Neural progenitor cell (in vitro differentiated cells): ENCODE measurements around the gene PHRF1. TPM values are rescaled to one million over a fixed set of nuclear protein-coding genes. Genes with fewer than 3 reads are reported as not detected.

ENCODE experiments used
- DNase-seq: peaks from one replicate; pipeline ENCODE4 v3.0.0-alpha.2; 2016; ENCODE audit warnings: low spot score
- H2AFZ ChIP-seq: fragments of 200-600 bp; sonication (generic); replicated peaks from 2 replicates; pipeline ENCODE4 v1.6.1; 2016; ENCODE audit warnings: antibody characterized with exemption
- H3F3A ChIP-seq: fragments of 200-600 bp; sonication (generic); 2 replicates; pipeline ENCODE4 v1.6.1; 2016; ENCODE audit warnings: antibody characterized with exemption, low read depth
- H3K27ac ChIP-seq: fragments of 200-600 bp; sonication (generic); 2 replicates; pipeline ENCODE4 v1.5.1; 2016; ENCODE audit warnings: mild to moderate bottlenecking
- H3K27me3 ChIP-seq: fragments of 200-600 bp; sonication (generic); 2 replicates; pipeline ENCODE4 v1.6.1; 2016; ENCODE audit warnings: mild to moderate bottlenecking, moderate library complexity
- H3K36me3 ChIP-seq: fragments of 200-600 bp; sonication (generic); 2 replicates; pipeline ENCODE4 v1.5.1; 2016
- H3K4me1 ChIP-seq: fragments of 200-600 bp; sonication (generic); 2 replicates; pipeline ENCODE4 v1.6.1; 2016; ENCODE audit warnings: mixed run types
- H3K4me2 ChIP-seq: fragments of 200-600 bp; sonication (generic); 2 replicates; pipeline ENCODE4 v1.6.1; 2016
- H3K4me3 ChIP-seq: fragments of 200-600 bp; sonication (generic); 2 replicates; pipeline ENCODE4 v1.5.1; 2016
- H3K79me2 ChIP-seq: fragments of 200-600 bp; sonication (generic); 2 replicates; pipeline ENCODE4 v1.6.1; 2016; ENCODE audit warnings: low read depth
- H3K9ac ChIP-seq: fragments of 200-600 bp; sonication (generic); 2 replicates; pipeline ENCODE4 v1.6.1; 2016
- H3K9me3 ChIP-seq: fragments of 200-600 bp; sonication (generic); 2 replicates; pipeline ENCODE4 v1.5.1; 2016; ENCODE audit warnings: low read depth
- H4K20me1 ChIP-seq: fragments of 200-600 bp; sonication (generic); 2 replicates; pipeline ENCODE4 v1.6.1; 2016; ENCODE audit warnings: low read depth
- H3K27ac Mint-ChIP-seq: 3 replicates; pipeline ENCODE4 v1.8.0; 2021; ENCODE audit warnings: mixed read lengths
- H3K27me3 Mint-ChIP-seq: 2 replicates; pipeline ENCODE4 v1.8.0; 2022; ENCODE audit warnings: low read depth, mild to moderate bottlenecking, inconsistent platforms, moderate library complexity, mixed read lengths; ENCODE audit not compliant: insufficient read depth
- H3K36me3 Mint-ChIP-seq: 3 replicates; pipeline ENCODE4 v1.8.0; 2021; ENCODE audit warnings: mixed read lengths
- H3K4me1 Mint-ChIP-seq: 3 replicates; pipeline ENCODE4 v1.8.0; 2021; ENCODE audit warnings: mixed read lengths
- H3K4me3 Mint-ChIP-seq: 3 replicates; pipeline ENCODE4 v1.8.0; 2021; ENCODE audit warnings: mild to moderate bottlenecking, moderate library complexity, mixed read lengths
- H3K9me3 Mint-ChIP-seq: 3 replicates; pipeline ENCODE4 v1.8.0; 2020; ENCODE audit warnings: mixed read lengths
- CTCF ChIP-seq: fragments of 200-600 bp; sonication (generic); IDR thresholded peaks from 2 replicates; pipeline ENCODE4 v1.5.1; 2017; ENCODE audit warnings: antibody characterized with exemption, mild to moderate bottlenecking
- EZH2 ChIP-seq: fragments of 200-600 bp; sonication (generic); IDR thresholded peaks from 2 replicates; pipeline ENCODE4 v1.6.1; 2017; ENCODE audit warnings: antibody characterized with exemption, mild to moderate bottlenecking, moderate library complexity
- EZH2phosphoT487 ChIP-seq: fragments of 200-600 bp; sonication (generic); IDR thresholded peaks from 2 replicates; pipeline ENCODE4 v1.6.1; 2017; ENCODE audit warnings: antibody characterized with exemption
- total RNA-seq: library from RNA; depleted of rRNA; stranded (reverse); fragments of >200 nt; gene quantifications from 2 replicates; pipeline ENCODE4 v1.2.3, GENCODE V29; 2015; ENCODE audit warnings: low replicate concordance

The PHRF1 gene
- total RNA-seq, 1 donor from 2014 or later = 9.8 TPM

- peak within 1 kb of the TSS; percentile 95 for H3K4me3 Mint-ChIP-seq
- no peak within 1 kb of the TSS for H3K9ac ChIP-seq
- no peaks in the 10 kb centered on the region for H3K36me3 Mint-ChIP-seq
- peak within 1 kb of the TSS; percentile 94 for H3K4me3 ChIP-seq
- H2AFZ ChIP-seq = no peak within 1 kb of the TSS
- peaks cover 2% of the 10 kb centered on the region for H3K27me3 Mint-ChIP-seq
- peak within 1 kb of the TSS; percentile 94 for H3K4me2 ChIP-seq
- H3K4me1 Mint-ChIP-seq = peaks cover 14% of the 10 kb centered on the region
- H3K9me3 ChIP-seq = no peaks in the 10 kb centered on the region
- H3K79me2 ChIP-seq = peaks cover 13% of the 10 kb centered on the region
- peaks cover 20% of the 10 kb centered on the region for H3K4me1 ChIP-seq
- no peaks in the 10 kb centered on the region for H3K36me3 ChIP-seq
- peaks cover 30% of the 10 kb centered on the region for H3F3A ChIP-seq
- TF ChIP-seq EZH2phosphoT487 (peak; percentile 65), CTCF (no peak), EZH2 (peak; percentile 80)
- peaks cover 23% of the 10 kb centered on the region for H4K20me1 ChIP-seq
- no peak within 1 kb of the TSS for H3K27ac ChIP-seq
- peaks cover 31% of the 10 kb centered on the region for H3K27me3 ChIP-seq
- H3K9me3 Mint-ChIP-seq = no peaks in the 10 kb centered on the region
- DNase-seq = peak; percentile 92
- H3K27ac Mint-ChIP-seq = no peak within 1 kb of the TSS
These were observed 39.2 kb upstream of the PHRF1 start, which contains the start of gene LRRC56 for GRCh38 chr11:536841-537621. Gene LRRC56 (plus strand): TSS chr11:537527. CDS start chr11:540685, 3,158 bp downstream.

- Histone ChIP-seq H3K9me3 (no peaks in the 10 kb centered on the region), H3K27ac (no peak overlapping the region), H3K4me1 (peaks cover 20% of the 10 kb centered on the region), H3F3A (peaks cover 30% of the 10 kb centered on the region), H2AFZ (no peak overlapping the region), H3K27me3 (peaks cover 31% of the 10 kb centered on the region), H4K20me1 (peaks cover 17% of the 10 kb centered on the region), H3K9ac (no peak overlapping the region), H3K4me2 (peak overlapping the region; percentile 94), H3K4me3 (peak overlapping the region; percentile 38), H3K79me2 (peaks cover 13% of the 10 kb centered on the region), H3K36me3 (no peaks in the 10 kb centered on the region)
- Mint-ChIP-seq H3K27ac (no peak overlapping the region), H3K36me3 (peaks cover 2% of the 10 kb centered on the region), H3K27me3 (peaks cover 4% of the 10 kb centered on the region), H3K9me3 (no peaks in the 10 kb centered on the region), H3K4me1 (peaks cover 14% of the 10 kb centered on the region), H3K4me3 (peak overlapping the region; percentile 73)
- DNase-seq = no peak
- no peak for TF ChIP-seq CTCF
- no peak for TF ChIP-seq EZH2
- TF ChIP-seq EZH2phosphoT487 = no peak
These were observed 38.4 kb upstream of the PHRF1 start for GRCh38 chr11:537622-538430.

GRCh38 chr11:538431-539051, 37.7 kb upstream of the PHRF1 start:
- no peaks in the 10 kb centered on the region for H3K9me3 Mint-ChIP-seq
- H3F3A ChIP-seq = peaks cover 30% of the 10 kb centered on the region
- peaks cover 20% of the 10 kb centered on the region for H3K4me1 ChIP-seq
- no peak overlapping the region for H3K4me3 ChIP-seq
- H3K27ac ChIP-seq = no peak overlapping the region
- peaks cover 14% of the 10 kb centered on the region for H3K4me1 Mint-ChIP-seq
- H3K79me2 ChIP-seq = peaks cover 13% of the 10 kb centered on the region
- H3K36me3 Mint-ChIP-seq = peaks cover 2% of the 10 kb centered on the region
- no peak for TF ChIP-seq EZH2
- TF ChIP-seq CTCF = no peak
- TF ChIP-seq EZH2phosphoT487 = no peak
- peaks cover 31% of the 10 kb centered on the region for H3K27me3 ChIP-seq
- H3K4me2 ChIP-seq = no peak overlapping the region
- H3K9ac ChIP-seq = no peak overlapping the region
- peak overlapping the region; percentile 67 for H3K4me3 Mint-ChIP-seq
- H3K36me3 ChIP-seq = no peaks in the 10 kb centered on the region
- DNase-seq = no peak
- H3K27me3 Mint-ChIP-seq = peaks cover 4% of the 10 kb centered on the region
- H4K20me1 ChIP-seq = peaks cover 13% of the 10 kb centered on the region
- H3K27ac Mint-ChIP-seq = peak overlapping the region; percentile 37
- no peaks in the 10 kb centered on the region for H3K9me3 ChIP-seq
- no peak overlapping the region for H2AFZ ChIP-seq
